GM19467 (cell line): Measurements from ENCODE around the gene WSB2.
"Not testable (repeated sequence)": the region's sequence is repeated elsewhere in the genome, so short reads cannot be mapped to it uniquely, and the experiment has no call there.

Experiments
- ATAC-seq: cut with Tn5 transposase; IDR thresholded peaks from one replicate; pipeline ENCODE4 v1.9.1; 2021; ENCODE audit warnings: mild to moderate bottlenecking, moderate library complexity; ENCODE audit not compliant: unreplicated experiment

WSB2 gene

GRCh38 chr12:118036672-118037411 is 24.1 kb downstream of the WSB2 start:
- ATAC-seq, result no peak

GRCh38 chr12:118035190-118036041 is 25.6 kb downstream of the WSB2 start:
- peak; percentile 80 for ATAC-seq

- ATAC-seq, result no peak
Observed at GRCh38 chr12:118034429-118035189, 26.4 kb downstream of the WSB2 start.

DNA sequence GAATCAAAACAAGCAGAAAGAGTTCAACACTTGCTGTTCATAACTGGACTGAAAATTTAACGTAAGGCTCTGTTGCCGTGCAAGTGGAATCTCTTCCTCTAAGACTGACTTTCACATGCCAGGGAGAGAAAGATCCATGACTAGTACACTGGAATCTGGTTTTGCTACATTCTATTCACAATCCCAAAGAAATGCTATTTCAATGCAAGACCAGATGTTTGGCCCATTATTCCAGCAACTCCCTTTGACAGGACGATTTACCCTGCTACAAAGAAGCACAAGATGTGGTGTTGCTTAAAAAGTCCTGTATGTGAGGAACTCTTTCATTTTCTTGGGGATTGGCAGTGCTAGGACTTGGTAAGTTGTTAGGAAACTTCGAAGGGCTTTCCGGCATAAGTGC is 27.1 kb downstream of the WSB2 start:
- no peak for ATAC-seq

- ATAC-seq, result no peak
Observed at GRCh38 chr12:118033323-118033722, 27.7 kb downstream of the WSB2 start.

DNA sequence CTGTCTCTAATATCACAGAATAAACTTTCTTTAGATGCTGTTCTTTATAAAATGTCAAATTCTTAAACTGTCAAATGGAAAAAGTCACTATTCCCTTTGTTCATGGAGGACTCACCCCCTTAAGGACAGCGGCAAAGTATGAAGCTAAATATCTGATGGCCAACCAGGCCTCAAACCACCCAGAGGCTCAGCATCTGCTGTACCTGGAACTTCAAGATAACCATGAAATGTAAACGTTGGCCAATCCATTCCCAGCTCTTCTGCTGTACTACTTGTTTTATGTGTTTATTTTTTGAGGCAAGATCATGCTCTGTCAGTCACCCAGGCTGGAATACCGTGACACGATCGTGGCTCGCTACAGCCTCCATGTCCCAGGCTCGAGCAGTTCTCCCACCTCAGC is 28.8 kb downstream of the WSB2 start:
- ATAC-seq, result no peak

GRCh38 chr12:118029166-118029565 is 31.8 kb downstream of the WSB2 start:
- no peak for ATAC-seq

- no peak for ATAC-seq
Observed at GRCh38 chr12:118025168-118025567, 35.8 kb downstream of the WSB2 start.

GRCh38 chr12:118023301-118023860 is 37.6 kb downstream of the WSB2 start:
- no peak for ATAC-seq

DNA sequence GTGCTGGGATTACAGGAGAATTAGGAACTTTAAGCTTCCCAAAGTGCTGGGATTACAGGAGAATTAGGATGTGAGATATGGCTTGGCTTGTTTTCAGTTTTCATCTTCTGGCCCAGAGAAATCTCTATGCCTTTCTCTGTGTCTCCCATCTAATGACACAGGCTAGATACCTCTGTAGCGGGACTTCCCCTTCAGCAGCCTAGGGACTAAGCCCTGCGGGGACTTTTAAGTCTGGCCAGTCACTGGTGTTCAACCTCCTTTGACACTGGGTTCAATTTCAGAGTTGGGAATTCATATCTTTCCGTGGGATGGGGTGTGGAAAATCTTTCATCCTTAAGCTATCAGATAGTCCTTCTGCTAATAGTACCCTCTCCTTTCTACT is 38.3 kb downstream of the WSB2 start:
- ATAC-seq, result no peak

- not testable (repeated sequence) for ATAC-seq
Observed at GRCh38 chr12:118022097-118022727, 38.8 kb downstream of the WSB2 start.

DNA sequence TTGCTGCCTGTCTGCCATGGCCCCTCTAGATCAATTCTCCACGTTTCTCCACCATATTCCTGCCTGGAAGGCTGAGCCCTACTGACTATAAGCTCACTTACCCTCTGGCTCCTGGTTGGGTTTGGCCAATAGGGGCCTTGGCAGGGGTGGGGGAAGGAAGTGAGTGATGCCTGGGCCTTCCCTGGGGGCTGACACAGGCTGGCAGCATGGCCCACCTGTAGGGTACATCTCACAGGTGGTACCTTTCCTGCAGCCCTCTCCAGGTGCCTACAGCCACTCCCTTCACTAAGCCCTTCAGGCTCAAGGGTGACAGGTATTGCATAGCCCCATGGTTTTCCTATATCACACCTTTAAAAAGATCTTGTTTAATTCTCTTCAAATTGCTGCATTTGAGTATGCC is 40.9 kb downstream of the WSB2 start:
- no peak for ATAC-seq

DNA sequence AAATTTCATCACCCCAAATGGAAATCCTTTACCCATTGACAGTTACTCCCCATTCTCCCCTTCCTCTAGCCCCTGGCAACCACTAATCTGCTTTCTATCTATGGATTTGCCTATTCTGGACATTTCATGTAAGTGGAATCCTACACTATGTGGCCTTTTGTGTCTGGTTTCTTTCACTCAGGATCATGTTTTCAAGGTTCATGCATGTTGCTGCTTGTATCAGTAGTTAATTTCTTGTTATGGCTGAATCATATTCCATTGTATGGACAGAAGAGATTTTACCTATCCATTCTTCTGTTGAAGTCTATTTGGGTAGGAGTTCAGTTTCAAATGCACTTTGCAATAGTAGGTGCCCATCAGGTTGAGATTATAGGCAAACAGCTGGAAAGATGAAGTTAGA is 43.1 kb downstream of the WSB2 start:
- ATAC-seq, result no peak

DNA sequence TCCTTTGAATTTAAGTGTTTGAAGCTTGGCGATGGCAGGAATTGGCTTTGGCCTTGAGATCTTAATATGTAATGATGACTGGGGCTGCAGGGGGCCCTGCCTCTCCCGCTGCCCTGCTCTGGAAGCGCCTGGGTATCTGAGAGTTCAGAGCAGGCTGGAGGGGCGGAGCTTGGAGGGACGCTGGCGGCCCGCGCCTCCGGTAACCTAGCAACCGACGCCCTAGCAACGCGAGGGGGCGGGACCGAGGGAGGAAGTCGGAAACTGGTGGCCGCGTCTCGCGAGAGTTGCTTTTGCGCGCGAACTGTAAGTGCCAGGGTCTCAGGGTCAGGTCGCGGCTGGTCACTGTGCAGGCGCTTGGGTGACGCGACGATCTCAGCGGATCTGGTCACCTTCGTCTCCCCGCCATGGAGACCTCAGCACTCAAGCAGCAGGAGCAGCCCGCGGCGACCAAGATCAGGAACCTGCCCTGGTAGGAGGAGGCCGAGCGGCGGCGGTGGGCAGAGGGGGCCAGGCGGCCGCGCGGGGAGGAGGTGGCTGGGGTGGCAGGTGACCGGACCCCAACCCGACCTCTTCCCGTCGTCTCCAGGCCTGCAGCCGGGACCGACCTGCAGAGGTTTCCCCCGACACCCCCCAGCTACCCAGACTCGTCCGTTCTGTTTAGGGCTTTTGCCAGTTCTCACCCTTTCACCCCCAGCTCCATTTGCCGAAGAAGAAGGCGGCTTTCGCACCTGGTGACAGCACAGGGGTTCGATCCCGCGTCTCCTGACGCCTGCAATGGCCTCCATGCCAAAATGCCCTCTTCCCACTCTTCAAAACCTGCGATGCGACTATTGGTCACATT is 44.3 kb downstream of the WSB2 start, which contains the start of gene RFC5:
RFC5 (plus strand) TSS at position 280 of the 841 bp plus-strand sequence; CDS start at position 405, 125 bp downstream.
- ATAC-seq, result peak; percentile 99

DNA sequence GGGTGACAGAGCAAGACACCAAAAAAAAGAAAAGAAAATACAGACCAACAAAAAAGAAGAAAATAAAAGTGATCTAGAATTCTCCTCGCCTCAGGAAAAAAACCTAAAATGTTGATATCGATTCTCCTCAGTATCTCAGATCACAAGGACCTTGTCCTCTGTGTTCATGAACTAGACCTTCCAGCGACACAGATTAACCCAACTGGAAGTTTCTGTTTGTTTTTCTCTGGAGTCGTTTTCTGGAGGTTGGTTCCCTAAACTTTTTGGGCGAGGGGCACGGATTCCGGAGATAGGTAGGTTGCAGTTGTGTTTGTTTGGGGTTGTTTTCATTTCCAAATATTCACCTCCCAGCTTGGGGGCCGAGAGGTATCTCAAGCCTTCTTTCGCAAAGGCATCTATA is 45.0 kb downstream of the WSB2 start:
- ATAC-seq, result no peak

DNA sequence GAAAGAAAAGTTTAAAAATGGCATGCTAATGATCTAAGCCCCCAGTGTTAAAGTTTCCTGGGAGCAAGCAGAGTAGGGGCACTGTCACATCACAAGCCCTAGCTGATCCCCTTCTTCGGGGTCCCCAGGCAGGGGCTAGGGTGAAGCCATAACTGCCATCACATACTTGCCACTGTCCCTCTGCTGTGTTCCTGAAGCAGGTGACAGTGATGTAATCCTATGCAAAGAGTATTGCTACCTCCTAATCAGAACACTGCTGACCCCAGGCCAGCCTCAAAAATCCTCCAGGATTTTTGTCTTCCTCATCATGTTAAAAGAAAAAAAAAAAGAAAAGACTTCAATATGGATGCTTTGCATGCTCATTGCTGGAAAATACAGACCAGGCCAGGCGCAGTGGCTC is 45.7 kb downstream of the WSB2 start:
- no peak for ATAC-seq

- no peak for ATAC-seq
Observed at GRCh38 chr12:118013283-118013682, 47.7 kb downstream of the WSB2 start.

DNA sequence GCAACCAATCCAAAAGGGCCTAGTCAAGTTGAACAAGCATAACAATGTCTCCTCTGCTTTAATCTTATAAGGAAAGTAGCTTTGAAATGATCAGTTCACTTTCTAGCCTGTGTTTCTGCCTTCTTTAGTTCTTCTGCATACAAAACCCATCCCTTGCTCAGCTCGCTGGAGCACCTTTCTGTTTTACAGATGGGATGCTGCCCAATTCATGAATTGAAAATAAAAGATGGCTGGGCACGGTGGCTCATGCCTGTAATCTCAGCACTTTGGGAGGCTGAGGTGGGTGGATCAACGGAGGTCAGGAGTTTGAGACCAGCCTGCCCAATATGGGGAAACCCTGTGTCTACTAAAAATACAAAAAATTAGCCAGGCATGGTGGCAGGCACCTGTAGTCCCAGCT is 49.0 kb downstream of the WSB2 start:
- no peak for ATAC-seq

DNA sequence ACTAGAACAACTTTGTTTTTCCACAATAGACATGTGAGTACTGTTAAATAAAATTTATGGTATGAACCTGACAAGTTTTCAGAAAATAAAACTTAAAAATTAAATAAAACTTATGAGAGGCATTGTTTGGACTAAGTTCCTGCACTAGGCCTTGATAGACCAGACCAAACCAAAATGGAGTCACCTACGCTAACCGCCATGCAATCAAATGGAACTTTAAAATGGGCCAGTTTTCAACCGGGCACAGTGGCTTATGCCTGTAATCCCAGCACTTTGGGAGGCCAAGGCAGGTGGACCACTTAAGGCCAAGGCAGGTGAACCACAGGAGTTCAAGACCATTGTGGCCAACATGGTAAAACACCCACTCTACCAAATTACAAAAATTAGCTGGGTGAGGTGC is 49.6 kb downstream of the WSB2 start:
- ATAC-seq, result no peak

GRCh38 chr12:118010903-118011302 is 50.1 kb downstream of the WSB2 start:
- ATAC-seq, result no peak
